CD4-positive, CD25-positive, alpha-beta regulatory T cell (primary cell): Measurements from ENCODE around the gene BCAT1. TPM values are rescaled to one million over a fixed set of nuclear protein-coding genes. Genes with fewer than 3 reads are reported as not detected.

Experiments
- ATAC-seq, 2 donors: fragments of 150-1000 bp; cut with Tn5 transposase; one replicate each; pipeline ENCODE4 v1.10.0; 2021; ENCODE audit warnings: low read depth in 2 of 2, moderate number of reproducible peaks in 2 of 2, moderate library complexity in 1 of 2
- DNase-seq, 3 donors: peaks; one replicate each; pipeline versions ENCODE4 v3.0.0 to v3.0.0-alpha.2; 2012 to 2022; ENCODE audit warnings: mixed read lengths in 1 of 3
- H3K27ac ChIP-seq: one replicate; pipeline ENCODE4 v1.7.0; 2013; ENCODE audit warnings: mild to moderate bottlenecking, low read length; ENCODE audit not compliant: insufficient read depth, poor library complexity, severe bottlenecking
- H3K27me3 ChIP-seq: one replicate; pipeline ENCODE4 v1.7.0; 2013; ENCODE audit warnings: low read length; ENCODE audit not compliant: control insufficient read depth, insufficient read depth
- H3K36me3 ChIP-seq: one replicate; pipeline ENCODE4 v1.7.0; 2013; ENCODE audit warnings: mild to moderate bottlenecking, low read length, moderate library complexity; ENCODE audit not compliant: control insufficient read depth, insufficient read depth
- H3K4me1 ChIP-seq: 2 replicates; pipeline ENCODE4 v1.7.0; 2013; ENCODE audit warnings: mild to moderate bottlenecking, low read length; ENCODE audit not compliant: insufficient read depth, control insufficient read depth, poor library complexity, severe bottlenecking
- H3K4me3 ChIP-seq: one replicate; pipeline ENCODE4 v1.7.0; 2013; ENCODE audit warnings: low read depth, mild to moderate bottlenecking, low read length, moderate library complexity
- H3K9me3 ChIP-seq, 2 experiments: 1 replicate in 1 of 2; 2 replicates in 1 of 2; pipeline ENCODE4 v1.7.0; 2013; ENCODE audit warnings: low read length in 2 of 2, mild to moderate bottlenecking in 1 of 2, moderate library complexity in 1 of 2; ENCODE audit not compliant: control insufficient read depth in 2 of 2
- H3K27ac Mint-ChIP-seq, 3 donors: one replicate each; pipeline ENCODE4 v1.8.0; 2020 to 2022; ENCODE audit warnings: mild to moderate bottlenecking in 3 of 3, mixed read lengths in 3 of 3, moderate library complexity in 2 of 3
- H3K27me3 Mint-ChIP-seq: one replicate; pipeline ENCODE4 v1.8.0; 2022; ENCODE audit warnings: mild to moderate bottlenecking, mixed read lengths
- H3K36me3 Mint-ChIP-seq: one replicate; pipeline ENCODE4 v1.8.0; 2020; ENCODE audit warnings: mixed read lengths
- H3K4me1 Mint-ChIP-seq, 4 donors: one replicate each; pipeline ENCODE4 v1.8.0; 2020 to 2022; ENCODE audit warnings: mixed read lengths in 4 of 4, mild to moderate bottlenecking in 1 of 4
- H3K4me3 Mint-ChIP-seq, 4 donors: one replicate each; pipeline ENCODE4 v1.8.0; 2020 to 2022; ENCODE audit warnings: mild to moderate bottlenecking in 4 of 4, mixed read lengths in 4 of 4, moderate library complexity in 3 of 4
- H3K9me3 Mint-ChIP-seq, 7 donors: one replicate each; pipeline ENCODE4 v1.8.0; 2020 to 2022; ENCODE audit warnings: mixed read lengths in 7 of 7, mild to moderate bottlenecking in 3 of 7, moderate library complexity in 2 of 7
- polyA plus RNA-seq, 4 donors: library from polyadenylated mRNA; unstranded; fragments of 300-500 nt; fragmentation: Illumina TruSeq; gene quantifications; one replicate each; pipeline ENCODE4 v1.2.3, GENCODE V29; 2021
- total RNA-seq: library from RNA; stranded (reverse); gene quantifications from one replicate; pipeline ENCODE4 v1.2.3, GENCODE V29; 2022

Gene BCAT1
- total and polyA plus RNA-seq, 5 donors from 2014 or later, result 0.07 to 3.0 (median 0.75) TPM

DNA sequence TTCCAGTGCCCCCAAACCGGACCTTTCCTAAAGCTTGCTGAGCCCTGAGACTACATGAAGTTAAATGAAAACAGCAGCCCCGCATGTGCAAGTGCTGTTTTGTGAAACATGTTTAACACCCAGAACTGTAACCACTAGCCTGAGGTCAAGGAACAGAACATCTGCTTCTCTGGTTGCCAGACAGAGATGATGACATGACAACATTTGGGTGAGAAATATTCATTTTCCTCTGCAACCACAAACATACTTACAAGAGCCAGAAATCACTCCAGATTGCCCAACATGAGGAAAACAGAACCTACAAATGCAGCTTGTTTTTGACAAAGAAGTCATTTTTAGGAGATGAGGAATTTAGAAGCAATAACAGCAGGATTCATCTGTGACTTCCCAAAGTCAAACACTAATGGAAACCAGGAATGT lies 110.4 kb downstream of the BCAT1 start:
- Histone ChIP-seq H3K27ac (no peak overlapping the region), H3K36me3 (no peaks in the 10 kb centered on the region), H3K4me3 (no peak overlapping the region), H3K9me3 (no peaks in the 10 kb centered on the region), H3K4me1 (no peaks in the 10 kb centered on the region), H3K27me3 (no peaks in the 10 kb centered on the region)
- Mint-ChIP-seq H3K9me3 (no peaks in the 10 kb centered on the region), H3K4me1 (peaks cover 3 to 31% (median 13%) of the 10 kb centered on the region in 4 donors), H3K36me3 (no peaks in the 10 kb centered on the region), H3K4me3 (no peak overlapping the region), H3K27ac (peak overlapping the region in 1 of 3 donors; percentile 16), H3K27me3 (peaks cover under 1% of the 10 kb centered on the region)
- peak in 1 of 3 donors; percentile 17 for DNase-seq
- no peak for ATAC-seq

- no peaks in the 10 kb centered on the region for H3K36me3 Mint-ChIP-seq
- H3K4me1 ChIP-seq, result no peaks in the 10 kb centered on the region
- no peak overlapping the region for H3K4me3 ChIP-seq
- ATAC-seq (no peak), DNase-seq (no peak)
- no peak overlapping the region for H3K27ac Mint-ChIP-seq
- H3K4me3 Mint-ChIP-seq, result no peak overlapping the region
- no peak overlapping the region for H3K27ac ChIP-seq
- no peaks in the 10 kb centered on the region for H3K36me3 ChIP-seq
- no peaks in the 10 kb centered on the region for H3K27me3 ChIP-seq
- H3K9me3 ChIP-seq, result no peaks in the 10 kb centered on the region
- no peaks in the 10 kb centered on the region for H3K27me3 Mint-ChIP-seq
- peaks cover 3 to 31% (median 13%) of the 10 kb centered on the region in 4 donors for H3K4me1 Mint-ChIP-seq
- peaks cover 0 to 2% (median 0%) of the 10 kb centered on the region in 7 donors for H3K9me3 Mint-ChIP-seq
Measured at GRCh38 chr12:24835377-24835776, 113.5 kb downstream of the BCAT1 start.

GRCh38 chr12:24833513-24833912 lies 115.4 kb downstream of the BCAT1 start:
- no peaks in the 10 kb centered on the region for H3K27me3 Mint-ChIP-seq
- H3K27me3 ChIP-seq, result no peaks in the 10 kb centered on the region
- H3K4me1 ChIP-seq, result no peaks in the 10 kb centered on the region
- no peaks in the 10 kb centered on the region for H3K36me3 ChIP-seq
- H3K9me3 Mint-ChIP-seq, result peaks cover 0 to 2% (median 0%) of the 10 kb centered on the region in 7 donors
- H3K27ac ChIP-seq, result no peak overlapping the region
- H3K4me3 ChIP-seq, result no peak overlapping the region
- ATAC-seq, result no peak
- H3K36me3 Mint-ChIP-seq, result no peaks in the 10 kb centered on the region
- H3K4me1 Mint-ChIP-seq, result peaks cover 0 to 15% (median 3%) of the 10 kb centered on the region in 4 donors
- DNase-seq, result no peak
- H3K27ac Mint-ChIP-seq, result no peak overlapping the region
- H3K4me3 Mint-ChIP-seq, result no peak overlapping the region
- H3K9me3 ChIP-seq, result no peaks in the 10 kb centered on the region

DNA sequence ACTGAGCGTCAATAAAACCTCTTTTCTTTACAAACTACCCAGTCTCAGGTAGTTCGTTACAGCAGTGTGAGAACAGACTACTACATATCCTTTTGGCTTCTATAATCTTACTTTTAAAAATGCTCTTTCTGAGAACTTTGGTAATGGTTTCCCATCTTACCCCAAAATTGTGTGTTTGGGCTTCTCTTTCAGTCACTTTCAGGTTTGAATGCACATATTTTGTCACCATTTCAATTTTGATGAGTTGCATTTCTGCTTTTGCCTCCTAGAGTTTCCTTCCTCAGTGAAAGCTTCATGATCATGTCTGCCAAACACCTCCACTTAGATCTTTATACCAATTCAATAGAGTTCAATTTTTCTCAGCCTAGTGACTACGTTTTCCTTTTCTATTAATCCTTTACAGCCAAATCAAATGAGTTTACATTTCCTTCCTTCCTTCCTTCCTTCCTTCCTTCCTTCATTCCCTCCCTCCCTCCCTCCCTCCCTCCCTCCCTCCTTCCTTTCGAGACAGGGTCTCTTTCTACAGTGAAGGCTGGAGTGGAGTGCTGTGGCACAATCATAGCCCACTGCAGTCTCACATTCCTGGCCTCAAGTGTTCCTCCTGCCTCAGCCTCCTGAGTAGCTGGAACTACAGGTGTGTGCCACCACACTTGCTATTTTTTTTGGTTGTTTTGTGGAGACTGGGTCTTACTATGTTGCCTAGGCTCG lies 124.9 kb downstream of the BCAT1 start:
- no peak for DNase-seq
- Mint-ChIP-seq H3K4me1 (peaks cover 2 to 14% (median 4%) of the 10 kb centered on the region in 4 donors), H3K27ac (no peak overlapping the region), H3K27me3 (no peaks in the 10 kb centered on the region), H3K9me3 (peaks cover 0 to 1% (median 0%) of the 10 kb centered on the region in 7 donors), H3K36me3 (no peaks in the 10 kb centered on the region), H3K4me3 (no peak overlapping the region)
- Histone ChIP-seq H3K9me3 (no peaks in the 10 kb centered on the region), H3K4me1 (no peaks in the 10 kb centered on the region), H3K4me3 (no peak overlapping the region), H3K27me3 (no peaks in the 10 kb centered on the region), H3K27ac (no peak overlapping the region), H3K36me3 (no peaks in the 10 kb centered on the region)
- no peak for ATAC-seq

- no peak overlapping the region for H3K4me3 Mint-ChIP-seq
- no peak for DNase-seq
- no peak overlapping the region for H3K27ac Mint-ChIP-seq
- Histone ChIP-seq H3K36me3 (no peaks in the 10 kb centered on the region), H3K4me3 (peak overlapping the region; percentile 11), H3K9me3 (no peaks in the 10 kb centered on the region), H3K27me3 (no peaks in the 10 kb centered on the region), H3K4me1 (no peaks in the 10 kb centered on the region), H3K27ac (no peak overlapping the region)
- H3K36me3 Mint-ChIP-seq, result no peaks in the 10 kb centered on the region
- no peaks in the 10 kb centered on the region for H3K27me3 Mint-ChIP-seq
- H3K4me1 Mint-ChIP-seq, result peaks cover 2 to 14% (median 4%) of the 10 kb centered on the region in 4 donors
- H3K9me3 Mint-ChIP-seq, result peaks cover 0 to 1% (median 0%) of the 10 kb centered on the region in 7 donors
- ATAC-seq, result no peak
Measured at GRCh38 chr12:24822121-24822899, 126.6 kb downstream of the BCAT1 start.

GRCh38 chr12:24821691-24822090 lies 127.2 kb downstream of the BCAT1 start:
- no peak for ATAC-seq
- H3K9me3 Mint-ChIP-seq, result peaks cover 0 to 1% (median 0%) of the 10 kb centered on the region in 7 donors
- H3K36me3 Mint-ChIP-seq, result no peaks in the 10 kb centered on the region
- Histone ChIP-seq H3K27ac (no peak overlapping the region), H3K4me3 (peak overlapping the region; percentile 11), H3K9me3 (no peaks in the 10 kb centered on the region), H3K36me3 (no peaks in the 10 kb centered on the region), H3K4me1 (no peaks in the 10 kb centered on the region), H3K27me3 (no peaks in the 10 kb centered on the region)
- no peaks in the 10 kb centered on the region for H3K27me3 Mint-ChIP-seq
- no peak for DNase-seq
- H3K4me3 Mint-ChIP-seq, result no peak overlapping the region
- peaks cover 2 to 14% (median 4%) of the 10 kb centered on the region in 4 donors for H3K4me1 Mint-ChIP-seq
- H3K27ac Mint-ChIP-seq, result peak overlapping the region in 1 of 3 donors; percentile 67

GRCh38 chr12:24820872-24821271 lies 128.0 kb downstream of the BCAT1 start:
- Histone ChIP-seq H3K27me3 (no peaks in the 10 kb centered on the region), H3K27ac (no peak overlapping the region), H3K9me3 (no peaks in the 10 kb centered on the region), H3K4me3 (no peak overlapping the region), H3K4me1 (no peaks in the 10 kb centered on the region), H3K36me3 (no peaks in the 10 kb centered on the region)
- H3K4me3 Mint-ChIP-seq, result no peak overlapping the region
- H3K27me3 Mint-ChIP-seq, result no peaks in the 10 kb centered on the region
- H3K36me3 Mint-ChIP-seq, result no peaks in the 10 kb centered on the region
- ATAC-seq, result no peak
- H3K9me3 Mint-ChIP-seq, result peaks cover 0 to 1% (median 0%) of the 10 kb centered on the region in 7 donors
- peaks cover 2 to 14% (median 4%) of the 10 kb centered on the region in 4 donors for H3K4me1 Mint-ChIP-seq
- no peak for DNase-seq
- H3K27ac Mint-ChIP-seq, result no peak overlapping the region
